LHCN-M2 (cell line): ENCODE data around the gene CNTN1. TPM values are rescaled to one million over a fixed set of nuclear protein-coding genes. Genes with fewer than 3 reads are reported as not detected.

Experiments used
- DNase-seq: peaks from one replicate; pipeline ENCODE4 v3.0.0-alpha.2; 2012; ENCODE audit warnings: low read depth
- polyA plus RNA-seq: library from polyadenylated mRNA; unstranded; fragments of >200 nt; gene quantifications from one replicate; pipeline ENCODE4 v1.2.1, GENCODE V29; 2012; ENCODE audit warnings: missing spikeins
- total RNA-seq: library from RNA; depleted of rRNA; stranded (reverse); fragments of >200 nt; gene quantifications from 2 replicates; pipeline ENCODE4 v1.2.3, GENCODE V29; 2014; rRNA removed

CNTN1 gene
- total RNA-seq, result not detected in 2 replicates
- polyA plus RNA-seq, result not detected

GRCh38 chr12:40691913-40692764 is at the start of gene CNTN1:
TSS of gene CNTN1 (plus strand) at chr12:40692439.
- DNase-seq, result no peak

GRCh38 chr12:40643506-40643905 is 48.7 kb upstream of the CNTN1 start:
- DNase-seq, result no peak

- DNase-seq, result no peak
Observed at GRCh38 chr12:40643976-40644375, 48.3 kb upstream of the CNTN1 start.

GRCh38 chr12:40644708-40645107 is 47.5 kb upstream of the CNTN1 start:
- DNase-seq, result no peak

- no peak for DNase-seq
Observed at GRCh38 chr12:40645361-40645760, 46.9 kb upstream of the CNTN1 start.

- no peak for DNase-seq
Observed at GRCh38 chr12:40646456-40646855, 45.8 kb upstream of the CNTN1 start.

- DNase-seq, result no peak
Observed at GRCh38 chr12:40646911-40647310, 45.3 kb upstream of the CNTN1 start.

- no peak for DNase-seq
Observed at GRCh38 chr12:40647651-40648050, 44.6 kb upstream of the CNTN1 start.

- DNase-seq, result no peak
Observed at GRCh38 chr12:40648519-40648918, 43.7 kb upstream of the CNTN1 start.

- no peak for DNase-seq
Observed at GRCh38 chr12:40650038-40650704, 42.1 kb upstream of the CNTN1 start.

GRCh38 chr12:40655451-40655850 is 36.8 kb upstream of the CNTN1 start:
- no peak for DNase-seq

GRCh38 chr12:40662366-40662765 is 29.9 kb upstream of the CNTN1 start:
- no peak for DNase-seq

GRCh38 chr12:40663781-40664180 is 28.5 kb upstream of the CNTN1 start:
- no peak for DNase-seq

GRCh38 chr12:40668099-40668529 is 24.1 kb upstream of the CNTN1 start:
- DNase-seq, result no peak

GRCh38 chr12:40672741-40673271 is 19.4 kb upstream of the CNTN1 start:
- DNase-seq, result no peak

GRCh38 chr12:40681148-40681547 is 11.1 kb upstream of the CNTN1 start:
- no peak for DNase-seq

GRCh38 chr12:40684986-40685385 is 7.3 kb upstream of the CNTN1 start:
- DNase-seq, result no peak

GRCh38 chr12:40688085-40688725 is 4.0 kb upstream of the CNTN1 start:
- DNase-seq, result no peak

- DNase-seq, result no peak
Observed at GRCh38 chr12:40689576-40689975, 2.7 kb upstream of the CNTN1 start.

GRCh38 chr12:40692765-40693206 is 547 bp downstream of the CNTN1 start:
- DNase-seq, result no peak

GRCh38 chr12:40693207-40693821 is 1.1 kb downstream of the CNTN1 start:
- no peak for DNase-seq
